HUES6 (cell line): ENCODE data around the gene CD44.

Source experiments
- H3K27ac ChIP-seq: 2 replicates; pipeline ENCODE4 v1.7.0; 2013; ENCODE audit warnings: low read depth, mild to moderate bottlenecking, low read length, inconsistent platforms
- H3K27me3 ChIP-seq: 2 replicates; pipeline ENCODE4 v1.6.1; 2013; ENCODE audit warnings: low read length; ENCODE audit not compliant: control insufficient read depth, insufficient read depth
- H3K36me3 ChIP-seq: 2 replicates; pipeline ENCODE4 v1.6.1; 2013; ENCODE audit warnings: low read length; ENCODE audit not compliant: control insufficient read depth, insufficient read depth
- H3K4me1 ChIP-seq: 2 replicates; pipeline ENCODE4 v1.6.1; 2013; ENCODE audit warnings: low read length; ENCODE audit not compliant: control insufficient read depth, insufficient read depth
- H3K4me3 ChIP-seq: 2 replicates; pipeline ENCODE4 v1.5.1; 2013; ENCODE audit warnings: low read depth, low read length
- H3K9ac ChIP-seq: one replicate; pipeline ENCODE4 v1.6.1; 2013; ENCODE audit warnings: mild to moderate bottlenecking, low read length
- H3K9me3 ChIP-seq: 2 replicates; pipeline ENCODE4 v1.6.1; 2013; ENCODE audit warnings: low read depth, low read length; ENCODE audit not compliant: control insufficient read depth, insufficient read depth

The CD44 gene

DNA sequence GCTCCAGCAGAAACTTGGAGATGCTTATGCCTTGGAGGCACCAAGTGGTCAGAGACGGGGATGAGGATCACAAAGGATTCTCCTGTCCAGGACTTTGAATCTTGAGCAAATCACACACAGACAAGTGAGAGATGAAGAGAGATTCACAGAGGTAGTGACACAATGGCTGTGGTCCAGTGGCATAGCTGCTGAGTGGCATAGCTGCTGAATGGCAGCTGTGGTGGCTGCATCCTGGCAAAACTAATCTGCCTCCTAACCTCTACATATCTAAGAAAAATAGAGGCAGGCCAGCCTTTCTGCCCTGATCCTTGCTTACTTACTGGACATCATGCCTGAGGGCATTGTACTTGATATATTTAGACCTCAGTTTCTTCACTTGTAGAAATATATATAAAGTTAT lies 102.6 kb downstream of the CD44 start:
- H3K27ac ChIP-seq = no peak overlapping the region
- H3K36me3 ChIP-seq = no peaks in the 10 kb centered on the region
- no peaks in the 10 kb centered on the region for H3K27me3 ChIP-seq
- no peak overlapping the region for H3K4me3 ChIP-seq
- H3K4me1 ChIP-seq = peaks cover 11% of the 10 kb centered on the region
- H3K9ac ChIP-seq = no peak overlapping the region
- H3K9me3 ChIP-seq = no peaks in the 10 kb centered on the region

DNA sequence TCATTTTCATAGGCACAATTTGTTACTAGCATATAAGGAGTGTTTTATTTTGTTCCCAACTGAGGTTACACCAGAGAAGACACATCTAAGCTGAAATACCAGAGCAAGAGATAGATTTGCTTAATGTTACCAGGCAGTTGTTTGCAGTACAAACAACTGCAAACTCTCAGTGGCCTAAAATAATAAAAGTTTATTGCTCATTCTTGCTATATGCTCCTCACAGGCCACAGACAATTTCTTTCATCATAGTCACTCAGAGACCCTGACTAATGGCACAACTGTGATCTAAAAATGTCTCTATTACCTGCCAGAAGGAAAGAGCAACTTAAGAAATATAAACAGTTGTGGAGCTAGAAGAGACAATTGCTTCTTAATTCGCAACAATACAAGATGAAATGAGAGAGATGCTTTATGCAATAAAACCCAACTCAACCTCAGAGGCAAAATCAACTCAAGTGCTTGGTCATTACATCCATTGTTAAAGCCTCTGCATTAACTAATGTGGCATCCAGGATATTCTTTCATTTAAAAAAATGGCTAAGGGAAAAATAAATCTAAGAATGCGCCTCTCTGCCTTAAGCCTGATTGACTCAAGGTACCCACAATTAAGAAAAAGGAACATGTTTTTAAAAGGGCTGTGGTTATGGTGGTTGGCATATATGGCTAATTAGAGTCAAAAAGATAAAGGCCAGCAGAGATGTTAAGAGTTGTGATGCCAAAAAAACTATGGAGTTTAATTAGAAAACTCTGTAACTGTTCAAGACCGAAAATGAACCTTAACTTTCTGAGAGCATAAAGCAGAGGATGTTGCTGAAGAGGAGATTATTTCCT lies 103.7 kb downstream of the CD44 start:
- Histone ChIP-seq H3K27ac (no peak overlapping the region), H3K4me1 (peaks cover 4% of the 10 kb centered on the region; the same call in 1 of the 2 replicates), H3K9me3 (no peaks in the 10 kb centered on the region), H3K4me3 (no peak overlapping the region), H3K36me3 (no peaks in the 10 kb centered on the region), H3K9ac (no peak overlapping the region), H3K27me3 (no peaks in the 10 kb centered on the region)

DNA sequence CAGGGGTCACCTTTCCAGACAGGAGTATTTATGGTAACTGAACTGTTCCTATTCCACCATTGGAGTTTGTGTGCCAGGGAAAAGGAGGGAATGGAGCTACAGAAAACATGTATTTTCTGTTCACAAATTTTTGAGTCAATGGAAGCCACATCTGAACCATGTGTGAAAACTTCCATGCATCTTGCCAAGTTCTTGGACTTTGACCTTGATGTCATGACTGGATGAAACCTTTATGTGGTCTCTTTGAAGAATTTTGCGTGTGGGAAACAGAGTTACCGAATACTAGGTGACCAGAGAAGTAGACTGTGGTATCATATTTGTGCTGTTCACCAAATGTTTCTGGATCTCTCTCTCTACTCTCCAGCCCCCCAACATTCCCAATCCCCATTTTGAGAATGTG lies 104.8 kb downstream of the CD44 start:
- H3K4me3 ChIP-seq = no peak overlapping the region
- H3K27ac ChIP-seq = no peak overlapping the region
- no peaks in the 10 kb centered on the region for H3K4me1 ChIP-seq
- H3K36me3 ChIP-seq = no peaks in the 10 kb centered on the region
- H3K27me3 ChIP-seq = no peaks in the 10 kb centered on the region
- no peak overlapping the region for H3K9ac ChIP-seq
- H3K9me3 ChIP-seq = peaks cover 3% of the 10 kb centered on the region; the same call in 1 of the 2 replicates

DNA sequence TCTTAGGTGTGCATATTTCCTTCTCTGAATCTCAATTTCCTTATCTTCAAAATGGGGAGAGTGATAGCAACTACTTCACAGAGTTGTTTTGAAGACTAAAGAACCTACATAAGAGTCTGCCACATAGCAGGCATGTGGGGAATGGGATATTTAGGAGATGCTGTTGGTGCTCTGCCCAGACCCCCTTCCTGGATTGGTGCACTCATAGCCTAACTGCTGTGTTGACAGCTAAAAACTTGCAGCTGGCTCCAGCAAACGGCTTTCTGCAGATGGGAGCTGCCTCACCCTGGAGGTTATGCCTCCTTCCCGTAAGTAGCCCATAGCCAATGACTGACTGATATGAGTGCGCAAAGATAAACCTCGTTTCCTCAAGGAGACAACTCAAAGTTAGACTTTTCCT lies 106.1 kb downstream of the CD44 start:
- Histone ChIP-seq H3K4me1 (no peaks in the 10 kb centered on the region), H3K27ac (no peak overlapping the region), H3K4me3 (no peak overlapping the region), H3K9me3 (peaks cover 3% of the 10 kb centered on the region; the same call in 1 of the 2 replicates), H3K9ac (no peak overlapping the region), H3K27me3 (no peaks in the 10 kb centered on the region), H3K36me3 (no peaks in the 10 kb centered on the region)

DNA sequence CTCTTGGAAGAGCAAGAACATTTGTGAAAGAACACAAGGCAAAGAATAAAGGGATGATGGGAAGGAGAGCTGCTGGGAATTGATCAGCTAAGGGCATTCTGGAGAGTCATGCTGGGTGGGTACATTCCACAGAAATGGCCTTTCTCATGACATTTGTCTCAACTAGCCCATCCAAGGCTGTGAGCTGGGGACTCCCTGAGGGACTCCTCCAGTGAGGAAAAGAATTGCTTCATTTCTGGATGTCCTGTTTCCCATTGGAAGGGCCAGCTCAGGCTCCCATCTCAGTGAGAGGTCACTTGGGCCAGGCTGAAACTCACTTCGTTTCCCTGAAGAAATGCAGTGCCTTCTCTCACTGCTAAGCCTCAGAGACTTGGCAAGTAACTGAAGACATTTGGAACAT lies 106.8 kb downstream of the CD44 start:
- H3K4me1 ChIP-seq = no peaks in the 10 kb centered on the region
- H3K36me3 ChIP-seq = no peaks in the 10 kb centered on the region
- H3K4me3 ChIP-seq = no peak overlapping the region
- no peaks in the 10 kb centered on the region for H3K27me3 ChIP-seq
- H3K9ac ChIP-seq = no peak overlapping the region
- H3K9me3 ChIP-seq = peaks cover 3% of the 10 kb centered on the region; the same call in 1 of the 2 replicates
- H3K27ac ChIP-seq = no peak overlapping the region

DNA sequence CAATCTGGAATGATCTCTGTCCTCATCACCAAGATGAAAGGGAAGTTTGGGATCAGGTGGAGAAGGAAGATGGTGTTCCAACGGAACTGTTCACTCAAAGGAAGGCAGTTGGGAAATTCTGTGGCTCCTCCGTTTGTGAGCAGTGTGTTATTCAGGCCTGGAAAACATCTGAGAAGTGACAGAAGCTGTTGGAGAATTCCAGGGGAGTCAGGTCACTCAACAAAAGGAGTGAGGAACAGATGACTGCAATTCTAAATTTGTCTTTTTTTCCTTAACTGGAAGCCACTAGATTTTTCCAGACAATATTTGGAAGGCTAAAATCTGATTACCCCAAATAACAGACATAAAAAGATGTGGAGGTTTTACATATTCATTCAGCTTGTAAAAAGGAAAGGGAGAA lies 107.8 kb downstream of the CD44 start:
- Histone ChIP-seq H3K27me3 (no peaks in the 10 kb centered on the region), H3K4me1 (no peaks in the 10 kb centered on the region), H3K27ac (no peak overlapping the region), H3K9ac (no peak overlapping the region), H3K36me3 (no peaks in the 10 kb centered on the region), H3K4me3 (no peak overlapping the region), H3K9me3 (peaks cover 3% of the 10 kb centered on the region; the same call in 1 of the 2 replicates)

DNA sequence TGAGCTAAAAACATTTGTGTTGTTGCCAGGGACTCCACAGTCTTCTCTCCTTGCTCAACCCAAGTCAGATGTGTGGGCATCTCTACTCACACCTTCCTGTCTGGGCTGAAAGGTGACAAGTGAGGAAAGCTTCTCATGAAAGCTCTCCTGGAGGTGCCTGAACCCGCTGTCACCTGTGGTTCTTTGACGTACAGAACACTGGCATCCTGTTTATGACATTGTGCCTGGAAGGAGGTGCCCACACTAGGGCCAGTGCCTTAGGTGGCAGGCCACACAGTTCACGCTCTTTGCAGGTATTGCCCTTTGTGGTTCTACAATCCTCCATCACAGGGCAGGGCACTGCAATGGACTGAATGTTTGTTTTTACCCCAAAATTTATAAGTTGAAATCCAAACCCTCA lies 108.5 kb downstream of the CD44 start:
- Histone ChIP-seq H3K27me3 (no peaks in the 10 kb centered on the region), H3K9me3 (peaks cover 3% of the 10 kb centered on the region; the same call in 1 of the 2 replicates), H3K4me3 (no peak overlapping the region), H3K36me3 (no peaks in the 10 kb centered on the region), H3K4me1 (no peaks in the 10 kb centered on the region), H3K27ac (no peak overlapping the region), H3K9ac (no peak overlapping the region)

DNA sequence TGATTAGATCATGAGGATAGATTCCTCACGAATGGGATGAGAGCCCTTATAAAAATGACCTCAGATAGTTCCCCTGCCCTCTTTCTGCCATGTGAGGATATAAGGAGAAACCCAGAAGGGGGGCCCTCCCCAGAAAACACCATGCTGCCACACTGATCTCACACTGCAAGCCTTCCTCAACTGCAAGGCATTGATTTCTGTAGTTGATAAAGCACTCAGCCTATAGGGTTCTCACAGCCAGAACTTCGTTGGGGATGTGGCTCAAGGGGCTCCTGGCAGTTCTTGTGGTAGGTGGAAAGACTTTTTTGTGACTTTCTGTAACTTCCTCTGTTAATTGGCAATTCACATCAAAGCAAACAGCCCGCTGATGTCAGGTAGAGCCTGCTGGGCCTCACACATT lies 108.9 kb downstream of the CD44 start:
- Histone ChIP-seq H3K4me1 (no peaks in the 10 kb centered on the region), H3K9me3 (peaks cover 3% of the 10 kb centered on the region; the same call in 1 of the 2 replicates), H3K36me3 (no peaks in the 10 kb centered on the region), H3K4me3 (no peak overlapping the region), H3K27me3 (no peaks in the 10 kb centered on the region), H3K27ac (no peak overlapping the region), H3K9ac (no peak overlapping the region)

DNA sequence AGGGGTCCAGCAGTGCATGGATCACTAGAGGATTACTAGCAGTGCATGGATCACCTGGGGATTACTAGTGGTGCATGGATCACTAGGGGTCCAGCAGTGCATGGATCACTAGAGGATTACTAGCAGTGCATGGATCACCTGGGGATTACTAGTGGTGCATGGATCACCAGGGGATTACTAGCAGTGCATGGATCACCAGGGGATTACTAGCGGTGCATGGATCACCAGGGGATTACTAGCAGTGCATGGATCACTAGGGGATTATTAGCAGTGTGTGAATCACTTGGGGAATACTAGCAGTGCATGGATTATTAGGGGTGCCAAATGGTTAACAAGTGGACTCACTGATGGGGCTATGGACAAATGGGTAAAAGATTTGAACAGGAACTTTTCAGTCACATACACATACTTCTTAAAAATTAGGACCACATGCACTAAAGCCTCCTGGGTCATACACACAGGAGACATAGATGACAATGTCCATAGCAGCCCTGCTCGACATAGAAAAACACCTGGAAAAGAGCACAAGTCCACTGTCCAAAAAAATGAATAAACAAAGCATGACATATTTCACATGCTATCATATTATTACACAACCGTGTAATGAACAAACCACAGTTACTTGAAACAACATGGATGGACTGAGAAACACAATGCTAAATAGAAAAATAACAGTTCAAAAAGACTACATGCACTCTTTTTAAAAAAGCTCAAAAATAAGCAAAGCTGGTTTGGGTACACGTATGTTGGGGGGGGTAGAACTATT lies 109.8 kb downstream of the CD44 start:
- H3K9ac ChIP-seq = no peak overlapping the region

DNA sequence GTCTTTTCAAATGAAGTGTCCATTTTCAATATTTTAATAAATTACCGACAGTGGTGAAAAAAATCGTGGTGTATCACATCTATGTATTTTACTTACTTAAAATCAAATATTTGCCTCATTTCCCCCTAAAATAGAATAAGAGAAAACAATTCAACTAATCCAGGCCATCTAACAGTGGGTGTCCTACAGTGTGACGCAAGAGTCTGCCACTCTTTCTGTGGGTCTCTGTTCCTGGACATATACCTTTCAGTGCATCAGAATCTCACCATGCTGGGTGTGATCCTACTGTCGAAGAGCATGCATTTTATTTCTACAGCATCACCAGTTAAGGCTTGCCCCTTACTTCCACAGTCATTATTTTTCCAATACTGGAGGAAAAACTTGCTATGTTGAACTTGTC lies 111.2 kb downstream of the CD44 start:
- Histone ChIP-seq H3K4me1 (no peaks in the 10 kb centered on the region), H3K36me3 (no peaks in the 10 kb centered on the region), H3K9me3 (peaks cover 3% of the 10 kb centered on the region; the same call in 1 of the 2 replicates), H3K4me3 (no peak overlapping the region), H3K27ac (no peak overlapping the region), H3K27me3 (no peaks in the 10 kb centered on the region), H3K9ac (no peak overlapping the region)

More for the DNA sequence above, 109.8 kb downstream of the CD44 start:
- H3K4me1 ChIP-seq = no peaks in the 10 kb centered on the region
- H3K27me3 ChIP-seq = no peaks in the 10 kb centered on the region
- no peak overlapping the region for H3K27ac ChIP-seq
- peaks cover 3% of the 10 kb centered on the region; the same call in 1 of the 2 replicates for H3K9me3 ChIP-seq
- no peaks in the 10 kb centered on the region for H3K36me3 ChIP-seq
- H3K4me3 ChIP-seq = no peak overlapping the region

DNA sequence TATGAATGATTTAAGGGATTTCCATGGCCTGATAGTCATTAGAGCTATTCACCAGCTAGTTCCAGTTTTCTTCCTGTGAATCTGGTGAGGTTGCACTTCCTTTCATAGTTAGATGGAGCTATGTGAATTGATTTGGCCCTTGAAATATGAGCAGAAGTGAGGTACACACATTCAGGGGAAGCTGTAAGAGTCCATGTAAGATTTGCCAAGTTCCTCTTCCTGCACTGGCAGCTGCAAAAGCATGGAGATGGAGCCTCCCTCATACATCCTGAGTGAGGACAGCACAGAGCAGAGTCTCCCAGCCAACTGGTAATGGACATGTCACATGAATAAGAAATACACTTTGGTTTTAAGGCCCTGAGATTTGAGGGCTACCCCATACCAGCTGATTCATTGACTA lies 111.7 kb downstream of the CD44 start:
- no peak overlapping the region for H3K4me3 ChIP-seq
- H3K9ac ChIP-seq = no peak overlapping the region
- peaks cover 3% of the 10 kb centered on the region; the same call in 1 of the 2 replicates for H3K9me3 ChIP-seq
- no peak overlapping the region for H3K27ac ChIP-seq
- H3K36me3 ChIP-seq = no peaks in the 10 kb centered on the region
- no peaks in the 10 kb centered on the region for H3K4me1 ChIP-seq
- H3K27me3 ChIP-seq = no peaks in the 10 kb centered on the region
